GM23338 (cell line): ENCODE measurements around the gene SNX11. TPM values are rescaled to one million over a fixed set of nuclear protein-coding genes. Genes with fewer than 3 reads are reported as not detected.

Experiments
- ATAC-seq: fragments of 200-7000 bp; cut with Tn5 transposase; 3 replicates; pipeline ENCODE4 v1.9.1; 2020
- DNase-seq: peaks from one replicate; pipeline ENCODE4 v3.0.0-alpha.2; 2015; ENCODE audit warnings: low spot score
- H2AFZ ChIP-seq: fragments of 200-600 bp; sonication (generic); 2 replicates; pipeline ENCODE4 v1.8.0; 2016; ENCODE audit warnings: antibody characterized with exemption, mild to moderate bottlenecking, moderate library complexity
- H3F3A ChIP-seq: fragments of 200-600 bp; sonication (generic); replicated peaks from 2 replicates; pipeline ENCODE4 v1.8.0; 2017; ENCODE audit warnings: antibody characterized with exemption, mixed run types, low read depth
- H3K27ac ChIP-seq: fragments of 200-600 bp; sonication (generic); 2 replicates; pipeline ENCODE4 v1.6.1; 2016; ENCODE audit warnings: low read depth
- H3K27me3 ChIP-seq: fragments of 200-600 bp; sonication (generic); 2 replicates; pipeline ENCODE4 v1.8.0; 2016; ENCODE audit warnings: mild to moderate bottlenecking, mixed run types, moderate library complexity; ENCODE audit not compliant: insufficient read depth
- H3K36me3 ChIP-seq: fragments of 200-600 bp; sonication (generic); 2 replicates; pipeline ENCODE4 v1.8.0; 2016; ENCODE audit warnings: mild to moderate bottlenecking; ENCODE audit not compliant: insufficient read depth
- H3K4me1 ChIP-seq: fragments of 200-600 bp; sonication (generic); 2 replicates; pipeline ENCODE4 v1.8.0; 2016; ENCODE audit warnings: mild to moderate bottlenecking, moderate library complexity; ENCODE audit not compliant: insufficient read depth
- H3K4me2 ChIP-seq: fragments of 200-600 bp; sonication (generic); 2 replicates; pipeline ENCODE4 v1.7.1; 2017; ENCODE audit warnings: mixed run types
- H3K4me3 ChIP-seq: fragments of 200-600 bp; sonication (generic); 2 replicates; pipeline ENCODE4 v1.6.1; 2016; ENCODE audit warnings: mixed run types
- H3K79me2 ChIP-seq: fragments of 200-600 bp; sonication (generic); replicated peaks from 2 replicates; pipeline ENCODE4 v1.8.0; 2017; ENCODE audit warnings: mild to moderate bottlenecking; ENCODE audit not compliant: insufficient read depth
- H3K9me2 ChIP-seq: fragments of 200-600 bp; sonication (generic); 2 replicates; pipeline ENCODE4 v1.8.0; 2017; ENCODE audit not compliant: insufficient read depth
- H4K20me1 ChIP-seq: fragments of 200-600 bp; sonication (generic); replicated peaks from 2 replicates; pipeline ENCODE4 v1.8.0; 2017; ENCODE audit warnings: mild to moderate bottlenecking; ENCODE audit not compliant: insufficient read depth
- H3K27ac Mint-ChIP-seq: 2 replicates; pipeline ENCODE4 v1.8.0; 2020; ENCODE audit warnings: inconsistent platforms, mild to moderate bottlenecking, moderate library complexity, mixed read lengths
- H3K27me3 Mint-ChIP-seq: 3 replicates; pipeline ENCODE4 v1.8.0; 2022; ENCODE audit warnings: low read depth, mild to moderate bottlenecking, moderate library complexity, mixed read lengths, inconsistent platforms; ENCODE audit not compliant: insufficient read depth, poor library complexity
- H3K36me3 Mint-ChIP-seq: 3 replicates; pipeline ENCODE4 v1.8.0; 2021; ENCODE audit warnings: low read depth, mild to moderate bottlenecking, inconsistent platforms, moderate library complexity, mixed read lengths
- H3K4me1 Mint-ChIP-seq: 3 replicates; pipeline ENCODE4 v1.8.0; 2020; ENCODE audit warnings: mild to moderate bottlenecking, inconsistent platforms, mixed read lengths
- H3K4me3 Mint-ChIP-seq: 3 replicates; pipeline ENCODE4 v1.8.0; 2021; ENCODE audit warnings: moderate library complexity, mild to moderate bottlenecking, inconsistent platforms, mixed read lengths
- H3K9me3 Mint-ChIP-seq: 3 replicates; pipeline ENCODE4 v1.8.0; 2020; ENCODE audit warnings: moderate library complexity, mild to moderate bottlenecking, inconsistent platforms, mixed read lengths
- CREB1 ChIP-seq: fragments of 250-450 bp; sonication (Bioruptor Pico); IDR thresholded peaks from 2 replicates; pipeline ENCODE4 v1.5.0; 2020; ENCODE audit warnings: low read depth, mild to moderate bottlenecking, moderate library complexity
- CTCF ChIP-seq, 2 experiments: fragments of 200-600 bp in 1 of 2; sonication (generic) in 1 of 2; conservative IDR thresholded peaks; 2 replicates each; pipeline versions ENCODE4 v1.5.1 to v1.6.1; 2016 to 2017; ENCODE audit warnings: antibody characterized with exemption in 2 of 2, low read depth in 2 of 2, mild to moderate bottlenecking in 2 of 2, moderate library complexity in 1 of 2
- EZH2 ChIP-seq: fragments of 200-600 bp; sonication (generic); IDR thresholded peaks from one replicate; pipeline ENCODE4 v1.8.0; 2017; ENCODE audit warnings: antibody characterized with exemption, mild to moderate bottlenecking, low read depth; ENCODE audit not compliant: unreplicated experiment
- EZH2phosphoT487 ChIP-seq: fragments of 200-600 bp; sonication (generic); IDR thresholded peaks from one replicate; pipeline ENCODE4 v1.8.1; 2018; ENCODE audit warnings: antibody characterized with exemption; ENCODE audit not compliant: unreplicated experiment
- NANOG ChIP-seq: IDR thresholded peaks from 2 replicates; pipeline ENCODE4 v1.6.1; 2016; ENCODE audit warnings: antibody characterized with exemption, borderline replicate concordance
- STAT1 ChIP-seq: IDR thresholded peaks from one replicate; pipeline ENCODE4 v1.6.1; 2016; ENCODE audit warnings: antibody characterized with exemption; ENCODE audit not compliant: unreplicated experiment
- ZNF331 ChIP-seq: fragments of 250-450 bp; sonication (Bioruptor Pico); IDR thresholded peaks from 2 replicates; pipeline ENCODE4 v1.5.0; 2020; ENCODE audit warnings: low read depth, mild to moderate bottlenecking, moderate library complexity
- polyA plus RNA-seq: library from polyadenylated mRNA; unstranded; fragments of >200 nt; fragmentation: Nextera tagmentation; extraction: Ambion mirVana; gene quantifications from 2 replicates; pipeline ENCODE4 v1.2.1, GENCODE V29; 2016
- total RNA-seq: library from RNA; depleted of rRNA; stranded (reverse); fragments of >200 nt; shearing (Covaris generic); gene quantifications from 2 replicates; pipeline ENCODE4 v1.2.3, GENCODE V29; 2014
- TF ChIP-seq, protein P1 (sequence below): IDR thresholded peaks from one replicate; pipeline ENCODE4 v1.6.1; 2018; ENCODE audit warnings: antibody characterized with exemption; ENCODE audit not compliant: unreplicated experiment
- TF ChIP-seq, protein P2 (sequence below): IDR thresholded peaks from 2 replicates; pipeline ENCODE4 v1.6.1; 2016; ENCODE audit warnings: antibody characterized with exemption
- TF ChIP-seq, protein P3 (sequence below): fragments of 250-450 bp; sonication (Bioruptor Pico); IDR thresholded peaks from 2 replicates; pipeline ENCODE4 v1.5.0; 2020; ENCODE audit warnings: mild to moderate bottlenecking, moderate library complexity

Gene SNX11
- total and polyA plus RNA-seq, 2 experiments from 2014 or later = 7.9 to 16.3 TPM

GRCh38 chr17:48102798-48103715 lies 4.5 kb upstream of the SNX11 start (continued):
- TF ChIP-seq, protein P1, sequence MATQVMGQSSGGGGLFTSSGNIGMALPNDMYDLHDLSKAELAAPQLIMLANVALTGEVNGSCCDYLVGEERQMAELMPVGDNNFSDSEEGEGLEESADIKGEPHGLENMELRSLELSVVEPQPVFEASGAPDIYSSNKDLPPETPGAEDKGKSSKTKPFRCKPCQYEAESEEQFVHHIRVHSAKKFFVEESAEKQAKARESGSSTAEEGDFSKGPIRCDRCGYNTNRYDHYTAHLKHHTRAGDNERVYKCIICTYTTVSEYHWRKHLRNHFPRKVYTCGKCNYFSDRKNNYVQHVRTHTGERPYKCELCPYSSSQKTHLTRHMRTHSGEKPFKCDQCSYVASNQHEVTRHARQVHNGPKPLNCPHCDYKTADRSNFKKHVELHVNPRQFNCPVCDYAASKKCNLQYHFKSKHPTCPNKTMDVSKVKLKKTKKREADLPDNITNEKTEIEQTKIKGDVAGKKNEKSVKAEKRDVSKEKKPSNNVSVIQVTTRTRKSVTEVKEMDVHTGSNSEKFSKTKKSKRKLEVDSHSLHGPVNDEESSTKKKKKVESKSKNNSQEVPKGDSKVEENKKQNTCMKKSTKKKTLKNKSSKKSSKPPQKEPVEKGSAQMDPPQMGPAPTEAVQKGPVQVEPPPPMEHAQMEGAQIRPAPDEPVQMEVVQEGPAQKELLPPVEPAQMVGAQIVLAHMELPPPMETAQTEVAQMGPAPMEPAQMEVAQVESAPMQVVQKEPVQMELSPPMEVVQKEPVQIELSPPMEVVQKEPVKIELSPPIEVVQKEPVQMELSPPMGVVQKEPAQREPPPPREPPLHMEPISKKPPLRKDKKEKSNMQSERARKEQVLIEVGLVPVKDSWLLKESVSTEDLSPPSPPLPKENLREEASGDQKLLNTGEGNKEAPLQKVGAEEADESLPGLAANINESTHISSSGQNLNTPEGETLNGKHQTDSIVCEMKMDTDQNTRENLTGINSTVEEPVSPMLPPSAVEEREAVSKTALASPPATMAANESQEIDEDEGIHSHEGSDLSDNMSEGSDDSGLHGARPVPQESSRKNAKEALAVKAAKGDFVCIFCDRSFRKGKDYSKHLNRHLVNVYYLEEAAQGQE = no peak
- TF ChIP-seq ZNF331 (CRISPR knock-in tag) (no peak), NANOG (no peak), EZH2 (no peak), STAT1 (no peak)

- no peak overlapping the region for H3K4me3 ChIP-seq
- H3K27ac Mint-ChIP-seq = no peak overlapping the region
- no peak overlapping the region for H3K4me3 Mint-ChIP-seq
- no peaks in the 10 kb centered on the region for H4K20me1 ChIP-seq
- ATAC-seq (no peak), DNase-seq (no peak)
- no peaks in the 10 kb centered on the region; the same call in 1 of the 3 replicates for H3K9me3 Mint-ChIP-seq
- H3K4me1 ChIP-seq = peaks cover 17% of the 10 kb centered on the region
- H3K4me1 Mint-ChIP-seq = peaks cover 16% of the 10 kb centered on the region
- no peaks in the 10 kb centered on the region for H3K9me2 ChIP-seq
- no peaks in the 10 kb centered on the region for H3K36me3 ChIP-seq
- H3K4me2 ChIP-seq = no peak overlapping the region
- peaks cover 2% of the 10 kb centered on the region; the same call in 1 of the 3 replicates for H3K36me3 Mint-ChIP-seq
- no peak overlapping the region for H2AFZ ChIP-seq
- H3F3A ChIP-seq = peaks cover 7% of the 10 kb centered on the region
- peaks cover 26% of the 10 kb centered on the region for H3K79me2 ChIP-seq
- H3K27me3 Mint-ChIP-seq = peaks cover 18% of the 10 kb centered on the region
- no peaks in the 10 kb centered on the region for H3K27me3 ChIP-seq
- H3K27ac ChIP-seq = no peak overlapping the region
- TF ChIP-seq EZH2phosphoT487 (no peak), NANOG (no peak), EZH2 (no peak), CTCF (conservative IDR thresholded peaks at IDR 0.05; ENCODE audit: low read depth in 2 of 2) (no peak), ZNF331 (CRISPR knock-in tag) (no peak), CREB1 (CRISPR knock-in tag) (no peak), STAT1 (no peak)
- TF ChIP-seq, protein P2, sequence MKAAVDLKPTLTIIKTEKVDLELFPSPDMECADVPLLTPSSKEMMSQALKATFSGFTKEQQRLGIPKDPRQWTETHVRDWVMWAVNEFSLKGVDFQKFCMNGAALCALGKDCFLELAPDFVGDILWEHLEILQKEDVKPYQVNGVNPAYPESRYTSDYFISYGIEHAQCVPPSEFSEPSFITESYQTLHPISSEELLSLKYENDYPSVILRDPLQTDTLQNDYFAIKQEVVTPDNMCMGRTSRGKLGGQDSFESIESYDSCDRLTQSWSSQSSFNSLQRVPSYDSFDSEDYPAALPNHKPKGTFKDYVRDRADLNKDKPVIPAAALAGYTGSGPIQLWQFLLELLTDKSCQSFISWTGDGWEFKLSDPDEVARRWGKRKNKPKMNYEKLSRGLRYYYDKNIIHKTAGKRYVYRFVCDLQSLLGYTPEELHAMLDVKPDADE = no peak
- TF ChIP-seq, protein P3, sequence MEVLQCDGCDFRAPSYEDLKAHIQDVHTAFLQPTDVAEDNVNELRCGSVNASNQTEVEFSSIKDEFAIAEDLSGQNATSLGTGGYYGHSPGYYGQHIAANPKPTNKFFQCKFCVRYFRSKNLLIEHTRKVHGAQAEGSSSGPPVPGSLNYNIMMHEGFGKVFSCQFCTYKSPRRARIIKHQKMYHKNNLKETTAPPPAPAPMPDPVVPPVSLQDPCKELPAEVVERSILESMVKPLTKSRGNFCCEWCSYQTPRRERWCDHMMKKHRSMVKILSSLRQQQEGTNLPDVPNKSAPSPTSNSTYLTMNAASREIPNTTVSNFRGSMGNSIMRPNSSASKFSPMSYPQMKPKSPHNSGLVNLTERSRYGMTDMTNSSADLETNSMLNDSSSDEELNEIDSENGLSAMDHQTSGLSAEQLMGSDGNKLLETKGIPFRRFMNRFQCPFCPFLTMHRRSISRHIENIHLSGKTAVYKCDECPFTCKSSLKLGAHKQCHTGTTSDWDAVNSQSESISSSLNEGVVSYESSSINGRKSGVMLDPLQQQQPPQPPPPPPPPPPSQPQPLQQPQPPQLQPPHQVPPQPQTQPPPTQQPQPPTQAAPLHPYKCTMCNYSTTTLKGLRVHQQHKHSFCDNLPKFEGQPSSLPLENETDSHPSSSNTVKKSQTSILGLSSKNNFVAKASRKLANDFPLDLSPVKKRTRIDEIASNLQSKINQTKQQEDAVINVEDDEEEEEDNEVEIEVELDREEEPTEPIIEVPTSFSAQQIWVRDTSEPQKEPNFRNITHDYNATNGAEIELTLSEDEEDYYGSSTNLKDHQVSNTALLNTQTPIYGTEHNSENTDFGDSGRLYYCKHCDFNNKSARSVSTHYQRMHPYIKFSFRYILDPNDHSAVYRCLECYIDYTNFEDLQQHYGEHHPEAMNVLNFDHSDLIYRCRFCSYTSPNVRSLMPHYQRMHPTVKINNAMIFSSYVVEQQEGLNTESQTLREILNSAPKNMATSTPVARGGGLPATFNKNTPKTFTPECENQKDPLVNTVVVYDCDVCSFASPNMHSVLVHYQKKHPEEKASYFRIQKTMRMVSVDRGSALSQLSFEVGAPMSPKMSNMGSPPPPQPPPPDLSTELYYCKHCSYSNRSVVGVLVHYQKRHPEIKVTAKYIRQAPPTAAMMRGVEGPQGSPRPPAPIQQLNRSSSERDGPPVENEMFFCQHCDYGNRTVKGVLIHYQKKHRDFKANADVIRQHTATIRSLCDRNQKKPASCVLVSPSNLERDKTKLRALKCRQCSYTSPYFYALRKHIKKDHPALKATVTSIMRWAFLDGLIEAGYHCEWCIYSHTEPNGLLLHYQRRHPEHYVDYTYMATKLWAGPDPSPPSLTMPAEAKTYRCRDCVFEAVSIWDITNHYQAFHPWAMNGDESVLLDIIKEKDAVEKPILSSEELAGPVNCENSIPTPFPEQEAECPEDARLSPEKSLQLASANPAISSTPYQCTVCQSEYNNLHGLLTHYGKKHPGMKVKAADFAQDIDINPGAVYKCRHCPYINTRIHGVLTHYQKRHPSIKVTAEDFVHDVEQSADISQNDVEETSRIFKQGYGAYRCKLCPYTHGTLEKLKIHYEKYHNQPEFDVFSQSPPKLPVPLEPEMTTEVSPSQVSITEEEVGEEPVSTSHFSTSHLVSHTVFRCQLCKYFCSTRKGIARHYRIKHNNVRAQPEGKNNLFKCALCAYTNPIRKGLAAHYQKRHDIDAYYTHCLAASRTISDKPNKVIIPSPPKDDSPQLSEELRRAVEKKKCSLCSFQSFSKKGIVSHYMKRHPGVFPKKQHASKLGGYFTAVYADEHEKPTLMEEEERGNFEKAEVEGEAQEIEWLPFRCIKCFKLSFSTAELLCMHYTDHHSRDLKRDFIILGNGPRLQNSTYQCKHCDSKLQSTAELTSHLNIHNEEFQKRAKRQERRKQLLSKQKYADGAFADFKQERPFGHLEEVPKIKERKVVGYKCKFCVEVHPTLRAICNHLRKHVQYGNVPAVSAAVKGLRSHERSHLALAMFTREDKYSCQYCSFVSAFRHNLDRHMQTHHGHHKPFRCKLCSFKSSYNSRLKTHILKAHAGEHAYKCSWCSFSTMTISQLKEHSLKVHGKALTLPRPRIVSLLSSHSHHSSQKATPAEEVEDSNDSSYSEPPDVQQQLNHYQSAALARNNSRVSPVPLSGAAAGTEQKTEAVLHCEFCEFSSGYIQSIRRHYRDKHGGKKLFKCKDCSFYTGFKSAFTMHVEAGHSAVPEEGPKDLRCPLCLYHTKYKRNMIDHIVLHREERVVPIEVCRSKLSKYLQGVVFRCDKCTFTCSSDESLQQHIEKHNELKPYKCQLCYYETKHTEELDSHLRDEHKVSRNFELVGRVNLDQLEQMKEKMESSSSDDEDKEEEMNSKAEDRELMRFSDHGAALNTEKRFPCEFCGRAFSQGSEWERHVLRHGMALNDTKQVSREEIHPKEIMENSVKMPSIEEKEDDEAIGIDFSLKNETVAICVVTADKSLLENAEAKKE (CRISPR knock-in tag) = no peak
Observed at GRCh38 chr17:48104440-48104839, 3.1 kb upstream of the SNX11 start.
